Measurements from ENCODE around the gene TENT4A.

TENT4A gene

GRCh38 chr5:6750142-6750840 lies 37.1 kb downstream of the TENT4A start:
- DNase-seq (ENCODE audit: low read depth in 2 of 2), result no peak

- DNase-seq (ENCODE audit: low read depth in 2 of 2), result no peak
Measured at GRCh38 chr5:6750951-6751685, 37.9 kb downstream of the TENT4A start.

GRCh38 chr5:6752236-6752635 lies 39.0 kb downstream of the TENT4A start:
- DNase-seq (ENCODE audit: low read depth in 2 of 2), result no peak

- no peak for DNase-seq (ENCODE audit: low read depth in 2 of 2)
Measured at GRCh38 chr5:6752782-6753181, 39.5 kb downstream of the TENT4A start.

GRCh38 chr5:6753851-6754250 lies 40.6 kb downstream of the TENT4A start:
- DNase-seq (ENCODE audit: low read depth in 2 of 2), result no peak

GRCh38 chr5:6754766-6755165 lies 41.5 kb downstream of the TENT4A start:
- DNase-seq (ENCODE audit: low read depth in 2 of 2), result no peak

- no peak for DNase-seq (ENCODE audit: low read depth in 2 of 2)
Measured at GRCh38 chr5:6755519-6755918, 42.3 kb downstream of the TENT4A start.

GRCh38 chr5:6755941-6756340 lies 42.7 kb downstream of the TENT4A start:
- no peak for DNase-seq (ENCODE audit: low read depth in 2 of 2)

- no peak for DNase-seq (ENCODE audit: low read depth in 2 of 2)
Measured at GRCh38 chr5:6757414-6757969, 44.3 kb downstream of the TENT4A start.

- DNase-seq (ENCODE audit: low read depth in 2 of 2), result no peak
Measured at GRCh38 chr5:6758236-6758635, 45.0 kb downstream of the TENT4A start.

GRCh38 chr5:6758706-6759105 lies 45.5 kb downstream of the TENT4A start:
- DNase-seq (ENCODE audit: low read depth in 2 of 2), result no peak

- DNase-seq (ENCODE audit: low read depth in 2 of 2), result no peak
Measured at GRCh38 chr5:6759401-6759800, 46.2 kb downstream of the TENT4A start.

GRCh38 chr5:6759983-6760382 lies 46.8 kb downstream of the TENT4A start:
- no peak for DNase-seq (ENCODE audit: low read depth in 2 of 2)

- no peak for DNase-seq (ENCODE audit: low read depth in 2 of 2)
Measured at GRCh38 chr5:6760686-6761085, 47.5 kb downstream of the TENT4A start.

- no peak for DNase-seq (ENCODE audit: low read depth in 2 of 2)
Measured at GRCh38 chr5:6761333-6761732, 48.1 kb downstream of the TENT4A start.

GRCh38 chr5:6762116-6762515 lies 48.9 kb downstream of the TENT4A start:
- no peak for DNase-seq (ENCODE audit: low read depth in 2 of 2)

GRCh38 chr5:6762697-6763096 lies 49.5 kb downstream of the TENT4A start:
- no peak for DNase-seq (ENCODE audit: low read depth in 2 of 2)

- no peak for DNase-seq (ENCODE audit: low read depth in 2 of 2)
Measured at GRCh38 chr5:6763191-6763590, 50.0 kb downstream of the TENT4A start.

- DNase-seq (ENCODE audit: low read depth in 2 of 2), result peak; percentile 14 to 39
Measured at GRCh38 chr5:6765612-6766525, 52.6 kb downstream of the TENT4A start.

GRCh38 chr5:6766604-6767093 lies 53.4 kb downstream of the TENT4A start:
- peak; percentile 7 to 23 for DNase-seq (ENCODE audit: low read depth in 2 of 2)

GRCh38 chr5:6767481-6768063 lies 54.3 kb downstream of the TENT4A start:
- no peak for DNase-seq (ENCODE audit: low read depth in 2 of 2)

All from stimulated activated CD8-positive, alpha-beta memory T cell treated with anti-CD3 and anti-CD28 coated beads, Interleukin-2, amount 100 ng/mL, for 1 hour (primary cell).